Measurements from ENCODE around the gene DNASE1L3. TPM values are rescaled to one million over a fixed set of nuclear protein-coding genes. Genes with fewer than 3 reads are reported as not detected.
A peak's percentile ranks its signal among the peaks of the same experiment; 100 is the strongest.

The DNASE1L3 gene
- total and polyA plus RNA-seq, 2 of the 13 experiments (the other 11 are each of a cell fraction or from before 2014, with no cell fraction given) = 0.86 to 1.7 TPM

DNA sequence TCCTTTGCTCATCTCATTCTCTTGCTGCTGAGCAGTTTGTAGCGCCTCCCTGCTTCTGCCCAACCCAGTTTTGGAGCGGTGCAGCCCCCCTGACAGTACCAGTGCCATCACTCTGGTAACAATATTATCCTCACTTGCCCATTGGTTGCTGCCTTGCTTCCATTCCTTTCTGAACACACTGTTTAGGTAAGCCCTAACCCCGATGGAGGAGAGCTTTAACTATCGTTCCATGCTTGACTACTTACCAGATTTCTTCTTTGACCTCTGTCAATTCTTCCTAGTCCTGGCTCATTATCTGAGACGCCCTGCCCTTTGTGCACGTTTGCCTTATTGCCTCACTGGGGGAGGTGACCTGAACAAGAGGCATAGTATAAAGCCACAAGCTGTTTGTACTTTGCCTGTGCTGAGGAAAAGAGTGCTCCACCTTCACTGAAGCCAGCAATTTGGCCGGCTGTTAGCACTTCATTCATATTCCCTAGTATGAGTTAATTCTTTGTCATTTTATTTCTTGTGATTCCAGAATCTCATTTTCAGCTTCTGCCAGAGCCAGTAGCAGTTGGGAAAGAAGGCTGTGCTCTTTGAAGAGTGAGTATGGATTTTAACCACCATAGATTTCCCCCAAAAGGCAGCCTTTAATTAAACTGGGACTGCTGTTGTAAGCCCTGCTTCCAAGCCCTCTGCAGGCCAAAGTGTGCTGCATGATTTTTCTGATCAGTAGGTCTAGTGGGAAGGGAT is 38.8 kb upstream of the DNASE1L3 start (continued):
- TF ChIP-seq, protein P1, sequence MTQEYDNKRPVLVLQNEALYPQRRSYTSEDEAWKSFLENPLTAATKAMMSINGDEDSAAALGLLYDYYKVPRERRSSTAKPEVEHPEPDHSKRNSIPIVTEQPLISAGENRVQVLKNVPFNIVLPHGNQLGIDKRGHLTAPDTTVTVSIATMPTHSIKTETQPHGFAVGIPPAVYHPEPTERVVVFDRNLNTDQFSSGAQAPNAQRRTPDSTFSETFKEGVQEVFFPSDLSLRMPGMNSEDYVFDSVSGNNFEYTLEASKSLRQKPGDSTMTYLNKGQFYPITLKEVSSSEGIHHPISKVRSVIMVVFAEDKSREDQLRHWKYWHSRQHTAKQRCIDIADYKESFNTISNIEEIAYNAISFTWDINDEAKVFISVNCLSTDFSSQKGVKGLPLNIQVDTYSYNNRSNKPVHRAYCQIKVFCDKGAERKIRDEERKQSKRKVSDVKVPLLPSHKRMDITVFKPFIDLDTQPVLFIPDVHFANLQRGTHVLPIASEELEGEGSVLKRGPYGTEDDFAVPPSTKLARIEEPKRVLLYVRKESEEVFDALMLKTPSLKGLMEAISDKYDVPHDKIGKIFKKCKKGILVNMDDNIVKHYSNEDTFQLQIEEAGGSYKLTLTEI (CRISPR knock-in tag; conservative IDR thresholded peaks at IDR 0.05) = no peak
- TF ChIP-seq MBD4 (IDR thresholded peaks at IDR 0.05; ENCODE audit: borderline replicate concordance, low read length) (no peak), KLF15 (CRISPR knock-in tag; IDR thresholded peaks at IDR 0.05; ENCODE audit: borderline replicate concordance) (no peak), ZNF232 (CRISPR knock-in tag; IDR thresholded peaks at IDR 0.05; ENCODE audit: borderline replicate concordance) (no peak), ZBTB7B (CRISPR knock-in tag; IDR thresholded peaks at IDR 0.05) (0 out of 2 replicates have a peak, but pooled peaks have one; percentile 25), NRL (CRISPR knock-in tag; IDR thresholded peaks at IDR 0.05; ENCODE audit: borderline replicate concordance) (no peak), ZNF766 (CRISPR knock-in tag; IDR thresholded peaks at IDR 0.05; ENCODE audit: borderline replicate concordance) (no peak), ZNF839 (CRISPR knock-in tag; IDR thresholded peaks at IDR 0.05; ENCODE audit: borderline replicate concordance) (no peak), ATF1 (CRISPR knock-in tag; IDR thresholded peaks at IDR 0.05) (no peak), ZNF747 (CRISPR knock-in tag; IDR thresholded peaks at IDR 0.05; ENCODE audit: borderline replicate concordance) (no peak), ZNF660 (CRISPR knock-in tag; IDR thresholded peaks at IDR 0.05; ENCODE audit: borderline replicate concordance, low read depth) (no peak), PHF20 (CRISPR knock-in tag; IDR thresholded peaks at IDR 0.05) (no peak), ZNF598 (CRISPR knock-in tag; IDR thresholded peaks at IDR 0.05; ENCODE audit: borderline replicate concordance) (no peak)
- TF ChIP-seq, protein P2, sequence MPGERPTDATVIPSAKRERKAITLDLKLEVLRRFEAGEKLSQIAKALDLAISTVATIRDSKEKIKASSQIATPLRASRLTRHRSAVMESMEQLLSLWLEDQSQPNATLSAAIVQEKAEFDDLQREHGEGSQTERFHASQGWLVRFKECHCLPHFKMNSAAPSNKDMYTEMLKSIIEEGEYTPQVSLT (CRISPR knock-in tag; IDR thresholded peaks at IDR 0.05; ENCODE audit: borderline replicate concordance, low read depth) = no peak
- TF ChIP-seq, protein P3, sequence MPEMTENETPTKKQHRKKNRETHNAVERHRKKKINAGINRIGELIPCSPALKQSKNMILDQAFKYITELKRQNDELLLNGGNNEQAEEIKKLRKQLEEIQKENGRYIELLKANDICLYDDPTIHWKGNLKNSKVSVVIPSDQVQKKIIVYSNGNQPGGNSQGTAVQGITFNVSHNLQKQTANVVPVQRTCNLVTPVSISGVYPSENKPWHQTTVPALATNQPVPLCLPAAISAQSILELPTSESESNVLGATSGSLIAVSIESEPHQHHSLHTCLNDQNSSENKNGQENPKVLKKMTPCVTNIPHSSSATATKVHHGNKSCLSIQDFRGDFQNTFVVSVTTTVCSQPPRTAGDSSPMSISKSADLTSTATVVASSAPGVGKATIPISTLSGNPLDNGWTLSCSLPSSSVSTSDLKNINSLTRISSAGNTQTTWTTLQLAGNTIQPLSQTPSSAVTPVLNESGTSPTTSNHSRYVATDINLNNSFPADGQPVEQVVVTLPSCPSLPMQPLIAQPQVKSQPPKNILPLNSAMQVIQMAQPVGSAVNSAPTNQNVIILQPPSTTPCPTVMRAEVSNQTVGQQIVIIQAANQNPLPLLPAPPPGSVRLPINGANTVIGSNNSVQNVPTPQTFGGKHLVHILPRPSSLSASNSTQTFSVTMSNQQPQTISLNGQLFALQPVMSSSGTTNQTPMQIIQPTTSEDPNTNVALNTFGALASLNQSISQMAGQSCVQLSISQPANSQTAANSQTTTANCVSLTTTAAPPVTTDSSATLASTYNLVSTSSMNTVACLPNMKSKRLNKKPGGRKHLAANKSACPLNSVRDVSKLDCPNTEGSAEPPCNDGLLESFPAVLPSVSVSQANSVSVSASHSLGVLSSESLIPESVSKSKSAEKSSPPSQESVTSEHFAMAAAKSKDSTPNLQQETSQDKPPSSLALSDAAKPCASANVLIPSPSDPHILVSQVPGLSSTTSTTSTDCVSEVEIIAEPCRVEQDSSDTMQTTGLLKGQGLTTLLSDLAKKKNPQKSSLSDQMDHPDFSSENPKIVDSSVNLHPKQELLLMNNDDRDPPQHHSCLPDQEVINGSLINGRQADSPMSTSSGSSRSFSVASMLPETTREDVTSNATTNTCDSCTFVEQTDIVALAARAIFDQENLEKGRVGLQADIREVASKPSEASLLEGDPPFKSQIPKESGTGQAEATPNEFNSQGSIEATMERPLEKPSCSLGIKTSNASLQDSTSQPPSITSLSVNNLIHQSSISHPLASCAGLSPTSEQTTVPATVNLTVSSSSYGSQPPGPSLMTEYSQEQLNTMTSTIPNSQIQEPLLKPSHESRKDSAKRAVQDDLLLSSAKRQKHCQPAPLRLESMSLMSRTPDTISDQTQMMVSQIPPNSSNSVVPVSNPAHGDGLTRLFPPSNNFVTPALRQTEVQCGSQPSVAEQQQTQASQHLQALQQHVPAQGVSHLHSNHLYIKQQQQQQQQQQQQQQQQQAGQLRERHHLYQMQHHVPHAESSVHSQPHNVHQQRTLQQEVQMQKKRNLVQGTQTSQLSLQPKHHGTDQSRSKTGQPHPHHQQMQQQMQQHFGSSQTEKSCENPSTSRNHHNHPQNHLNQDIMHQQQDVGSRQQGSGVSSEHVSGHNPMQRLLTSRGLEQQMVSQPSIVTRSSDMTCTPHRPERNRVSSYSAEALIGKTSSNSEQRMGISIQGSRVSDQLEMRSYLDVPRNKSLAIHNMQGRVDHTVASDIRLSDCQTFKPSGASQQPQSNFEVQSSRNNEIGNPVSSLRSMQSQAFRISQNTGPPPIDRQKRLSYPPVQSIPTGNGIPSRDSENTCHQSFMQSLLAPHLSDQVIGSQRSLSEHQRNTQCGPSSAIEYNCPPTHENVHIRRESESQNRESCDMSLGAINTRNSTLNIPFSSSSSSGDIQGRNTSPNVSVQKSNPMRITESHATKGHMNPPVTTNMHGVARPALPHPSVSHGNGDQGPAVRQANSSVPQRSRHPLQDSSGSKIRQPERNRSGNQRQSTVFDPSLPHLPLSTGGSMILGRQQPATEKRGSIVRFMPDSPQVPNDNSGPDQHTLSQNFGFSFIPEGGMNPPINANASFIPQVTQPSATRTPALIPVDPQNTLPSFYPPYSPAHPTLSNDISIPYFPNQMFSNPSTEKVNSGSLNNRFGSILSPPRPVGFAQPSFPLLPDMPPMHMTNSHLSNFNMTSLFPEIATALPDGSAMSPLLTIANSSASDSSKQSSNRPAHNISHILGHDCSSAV (CRISPR knock-in tag; IDR thresholded peaks at IDR 0.05; ENCODE audit: borderline replicate concordance) = no peak
